ENCODE data around the gene SLC25A21. TPM values are rescaled to one million over a fixed set of nuclear protein-coding genes. Genes with fewer than 3 reads are reported as not detected.
"Not testable (repeated sequence)": the region's sequence is repeated elsewhere in the genome, so short reads cannot be mapped to it uniquely, and the experiment has no call there.

SLC25A21 gene
- total and polyA plus RNA-seq, 2 of the 13 experiments (the other 11 are each of a cell fraction or from before 2014, with no cell fraction given), result 1.9 to 2.9 TPM

DNA sequence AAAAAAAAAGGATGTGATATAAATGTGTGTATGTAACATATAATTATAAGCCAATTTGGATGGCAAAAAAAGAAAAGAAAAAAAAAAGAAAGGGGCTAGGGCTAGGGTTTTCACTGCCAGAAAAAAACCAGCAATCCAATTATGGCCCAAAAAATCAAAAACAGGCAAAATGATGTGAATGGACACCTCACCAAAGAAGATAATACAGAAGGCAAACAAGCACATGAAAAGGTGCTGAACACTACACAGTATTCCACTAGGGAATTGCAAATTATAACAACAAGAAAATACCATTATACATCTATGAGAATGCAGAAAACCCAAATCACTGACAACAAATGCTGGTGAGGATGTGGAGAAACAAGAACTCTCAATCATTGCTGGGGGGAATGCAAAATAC, 13.3 kb upstream of the SLC25A21 start:
- in situ Hi-C loops (cut with HindIII; ENCODE audit: extremely low pct_ligation_motif_present, low pct_unique_long_range_greater_than_20kb), result no loop called here
- H3K27me3 ChIP-seq (ENCODE audit: control insufficient read depth in 1 of 2, insufficient read depth in 2 of 2, low read length in 2 of 2), result peaks cover 0 to 2% of the 10 kb centered on the region in 2 experiments; a peak in 2 of 5 replicates
- ChIA-PET POLR2A (no interaction called here), CTCF (ENCODE audit: low intra/inter-chr PET ratio, low total read pairs) (no interaction called here)
- no TSS peak for BruUV-seq (replicated peaks)
- H3K79me2 ChIP-seq (ENCODE audit: insufficient read depth, low read length), result no peaks in the 10 kb centered on the region
- no peaks in the 10 kb centered on the region; a peak in 1 of 5 replicates for H3K36me3 ChIP-seq (replicated peaks in 1 of 2; ENCODE audit: control insufficient read depth in 1 of 2, insufficient read depth in 2 of 2, low read length in 2 of 2)
- no peak overlapping the region for H3K4me3 ChIP-seq (replicated peaks in 1 of 3; ENCODE audit: insufficient read depth in 1 of 3, low read depth in 2 of 3, low read length in 3 of 3)
- H3K4me2 ChIP-seq (ENCODE audit: low read depth, low read length), result no peak overlapping the region
- H3K9me3 ChIP-seq (ENCODE audit: low read length), result no peaks in the 10 kb centered on the region
- intact Hi-C loops (cut with micrococcal nuclease; ENCODE audit: unreplicated experiment), result no loop called here
- no peak overlapping the region for H2AFZ ChIP-seq (ENCODE audit: low read length)
- no peaks in the 10 kb centered on the region for H4K20me1 ChIP-seq (ENCODE audit: insufficient read depth, low read length)
- peaks cover 29% of the 10 kb centered on the region for H3K4me1 ChIP-seq (ENCODE audit: insufficient read depth, low read length)
- no peak overlapping the region for H3K27ac ChIP-seq (ENCODE audit: extremely low read length, insufficient read depth, low read length)
- no peak overlapping the region for H3K9ac ChIP-seq (ENCODE audit: insufficient read depth, low read depth, low read length)
- ATAC-seq (no peak), DNase-seq (ENCODE audit: low spot score) (no peak), FAIRE-seq (no peak)
- TF ChIP-seq PLRG1 (conservative IDR thresholded peaks at IDR 0.05) (peak; percentile 74; the same call in 1 of the 2 replicates), ATF7 (IDR thresholded peaks at IDR 0.05) (0 out of 2 replicates have a peak, but pooled peaks have one; percentile 1), ATF7 (CRISPR knock-in tag; IDR thresholded peaks at IDR 0.05) (no peak), RAD51 (IDR thresholded peaks at IDR 0.05; ENCODE audit: borderline replicate concordance) (0 out of 2 replicates have a peak, but pooled peaks have one; percentile 20), ZNF431 (CRISPR knock-in tag; IDR thresholded peaks at IDR 0.05; ENCODE audit: borderline replicate concordance, low read depth) (no peak), SRF (IDR thresholded peaks at IDR 0.05; ENCODE audit: low read depth, low read length) (no peak), SNRNP70 (IDR thresholded peaks at IDR 0.05; ENCODE audit: low read depth, low read length) (no peak), ZNF282 (IDR thresholded peaks at IDR 0.05; ENCODE audit: partially characterized antibody) (peak; percentile 62), ZNF556 (CRISPR knock-in tag; IDR thresholded peaks at IDR 0.05; ENCODE audit: borderline replicate concordance) (no peak), HNF4G (IDR thresholded peaks at IDR 0.05; ENCODE audit: borderline replicate concordance, low read depth, low read length) (no peak), HNF4G (CRISPR knock-in tag; IDR thresholded peaks at IDR 0.05; ENCODE audit: borderline replicate concordance, low read depth) (no peak), ZNF564 (CRISPR knock-in tag; IDR thresholded peaks at IDR 0.05) (no peak), ZNF772 (CRISPR knock-in tag; IDR thresholded peaks at IDR 0.05) (no peak), NKX3-1 (CRISPR knock-in tag; IDR thresholded peaks at IDR 0.05) (no peak), ZNF367 (CRISPR knock-in tag; IDR thresholded peaks at IDR 0.05; ENCODE audit: borderline replicate concordance) (no peak), MXD4 (CRISPR knock-in tag; IDR thresholded peaks at IDR 0.05) (no peak), ZNF749 (CRISPR knock-in tag; IDR thresholded peaks at IDR 0.05; ENCODE audit: borderline replicate concordance) (no peak)
- TF ChIP-seq, protein P1, sequence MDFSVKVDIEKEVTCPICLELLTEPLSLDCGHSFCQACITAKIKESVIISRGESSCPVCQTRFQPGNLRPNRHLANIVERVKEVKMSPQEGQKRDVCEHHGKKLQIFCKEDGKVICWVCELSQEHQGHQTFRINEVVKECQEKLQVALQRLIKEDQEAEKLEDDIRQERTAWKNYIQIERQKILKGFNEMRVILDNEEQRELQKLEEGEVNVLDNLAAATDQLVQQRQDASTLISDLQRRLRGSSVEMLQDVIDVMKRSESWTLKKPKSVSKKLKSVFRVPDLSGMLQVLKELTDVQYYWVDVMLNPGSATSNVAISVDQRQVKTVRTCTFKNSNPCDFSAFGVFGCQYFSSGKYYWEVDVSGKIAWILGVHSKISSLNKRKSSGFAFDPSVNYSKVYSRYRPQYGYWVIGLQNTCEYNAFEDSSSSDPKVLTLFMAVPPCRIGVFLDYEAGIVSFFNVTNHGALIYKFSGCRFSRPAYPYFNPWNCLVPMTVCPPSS (IDR thresholded peaks at IDR 0.05), result 0 out of 2 replicates have a peak, but pooled peaks have one; percentile 35

DNA sequence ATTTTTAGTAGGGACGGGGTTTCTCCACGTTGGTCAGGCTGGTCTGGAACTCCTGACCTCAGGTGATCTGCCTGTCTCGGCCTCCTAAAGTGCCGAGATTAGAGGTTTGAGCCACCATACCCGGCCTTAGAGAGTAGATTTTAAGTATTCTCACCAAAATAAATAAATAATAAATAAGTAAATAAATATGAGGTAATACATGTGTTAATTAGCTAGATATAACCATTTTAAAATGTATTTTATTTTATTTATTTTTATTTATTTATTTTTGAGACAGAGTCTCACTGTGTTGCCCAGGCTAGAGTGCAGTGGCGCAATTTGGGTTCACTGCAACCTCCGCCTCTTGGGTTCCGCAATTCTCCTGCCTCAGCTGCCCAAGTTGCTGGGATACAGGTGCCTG, 12.1 kb upstream of the SLC25A21 start:
- intact Hi-C loops (cut with micrococcal nuclease; ENCODE audit: unreplicated experiment), result loop anchor here (5.0 kb wide), 1 partner anchor 48 kb away; no protein-coding TSS in a partner anchor
- H3K4me3 ChIP-seq (replicated peaks in 1 of 3; ENCODE audit: insufficient read depth in 1 of 3, low read depth in 2 of 3, low read length in 3 of 3); FAIRE-seq: not testable (repeated sequence)

More for the DNA sequence above, 12.1 kb upstream of the SLC25A21 start:
- DNase-seq (ENCODE audit: low spot score); H3K27me3 ChIP-seq (ENCODE audit: control insufficient read depth in 1 of 2, insufficient read depth in 2 of 2, low read length in 2 of 2); CTCF ChIA-PET (ENCODE audit: low intra/inter-chr PET ratio, low total read pairs); BruUV-seq (replicated peaks); POLR2A ChIA-PET; H3K9me3 ChIP-seq (ENCODE audit: low read length); H3K36me3 ChIP-seq (replicated peaks in 1 of 2; ENCODE audit: control insufficient read depth in 1 of 2, insufficient read depth in 2 of 2, low read length in 2 of 2); H3K27ac ChIP-seq (ENCODE audit: extremely low read length, insufficient read depth, low read length); in situ Hi-C loops (cut with HindIII; ENCODE audit: extremely low pct_ligation_motif_present, low pct_unique_long_range_greater_than_20kb); H3K4me2 ChIP-seq (ENCODE audit: low read depth, low read length); H3K9ac ChIP-seq (ENCODE audit: insufficient read depth, low read depth, low read length); H4K20me1 ChIP-seq (ENCODE audit: insufficient read depth, low read length); ATAC-seq; H2AFZ ChIP-seq (ENCODE audit: low read length); H3K79me2 ChIP-seq (ENCODE audit: insufficient read depth, low read length): not testable (repeated sequence)
- 49% methylated on average over 8 of the region's 8 CpGs for WGBS (ENCODE audit: low lambda C conversion rate)
- peaks cover 39% of the 10 kb centered on the region for H3K4me1 ChIP-seq (ENCODE audit: insufficient read depth, low read length)
